Breast epithelium (tissue), 4 donors: ENCODE data around the gene BSND. TPM values are rescaled to one million over a fixed set of nuclear protein-coding genes. Genes with fewer than 3 reads are reported as not detected.

Experiments
- DNase-seq, 2 donors: peaks; one replicate each; pipeline ENCODE4 v3.0.0-alpha.2; 2019; ENCODE audit warnings: low spot score in 2 of 2
- H3K27ac ChIP-seq, 2 donors: fragments of 200-600 bp; sonication (generic) in 1 of 2; one replicate each; pipeline ENCODE4 v1.5.1; 2016 to 2019; ENCODE audit warnings: mild to moderate bottlenecking in 1 of 2
- H3K27me3 ChIP-seq, 2 donors: fragments of 200-600 bp; sonication (generic) in 1 of 2; one replicate each; pipeline versions ENCODE4 v1.5.1 to v1.6.0; 2017 to 2019; ENCODE audit warnings: control low read depth in 1 of 2, mild to moderate bottlenecking in 1 of 2
- H3K36me3 ChIP-seq: fragments of 200-600 bp; one replicate; pipeline ENCODE4 v1.5.1; 2019
- H3K4me1 ChIP-seq, 2 donors: fragments of 200-600 bp; sonication (generic); one replicate each; pipeline ENCODE4 v1.5.1; 2016 to 2019; ENCODE audit warnings: control low read depth in 1 of 2
- H3K4me3 ChIP-seq, 3 donors: fragments of 200-600 bp; sonication (generic); 1 replicate in 2 of 3; 2 replicates in 1 of 3; pipeline ENCODE4 v1.5.1; 2016 to 2019; ENCODE audit warnings: mild to moderate bottlenecking in 3 of 3, moderate library complexity in 2 of 3
- H3K9me3 ChIP-seq, 2 donors: fragments of 200-600 bp; sonication (generic) in 1 of 2; one replicate each; pipeline ENCODE4 v1.5.1; 2016 to 2019; ENCODE audit warnings: control low read depth in 1 of 2
- POLR2A ChIP-seq: fragments of 450-650 bp; IDR thresholded peaks from one replicate; pipeline ENCODE4 v1.6.1; 2016; ENCODE audit warnings: antibody characterized with exemption, mild to moderate bottlenecking, moderate library complexity
- POLR2AphosphoS5 ChIP-seq, 3 donors: sonication (generic); formaldehyde crosslinking; IDR thresholded peaks; one replicate each; pipeline ENCODE4 v1.6.1; 2017; ENCODE audit warnings: antibody characterized with exemption in 3 of 3
- intact Hi-C: fragments of 100-400 bp; cut with DNase I; formaldehyde crosslinking; loops from one replicate; pipeline ENCODE4 v1.15.1; 2023; ENCODE audit warnings: low total_unique reads
- total RNA-seq, 3 donors: library from RNA; depleted of rRNA; stranded (reverse); fragments of >200 nt; gene quantifications; one replicate each; pipeline ENCODE4 v1.1.0, GENCODE V29; 2016
- TF ChIP-seq, protein P1 (sequence below), 3 donors: fragments of 450-650 bp; IDR thresholded peaks; one replicate each; pipeline ENCODE4 v1.5.1; 2016 to 2017; ENCODE audit warnings: antibody characterized with exemption in 3 of 3, mild to moderate bottlenecking in 3 of 3, moderate library complexity in 3 of 3

The BSND gene
- total RNA-seq, 3 donors from 2014 or later: under 0.01 to 0.15 TPM; not detected in 1

DNA sequence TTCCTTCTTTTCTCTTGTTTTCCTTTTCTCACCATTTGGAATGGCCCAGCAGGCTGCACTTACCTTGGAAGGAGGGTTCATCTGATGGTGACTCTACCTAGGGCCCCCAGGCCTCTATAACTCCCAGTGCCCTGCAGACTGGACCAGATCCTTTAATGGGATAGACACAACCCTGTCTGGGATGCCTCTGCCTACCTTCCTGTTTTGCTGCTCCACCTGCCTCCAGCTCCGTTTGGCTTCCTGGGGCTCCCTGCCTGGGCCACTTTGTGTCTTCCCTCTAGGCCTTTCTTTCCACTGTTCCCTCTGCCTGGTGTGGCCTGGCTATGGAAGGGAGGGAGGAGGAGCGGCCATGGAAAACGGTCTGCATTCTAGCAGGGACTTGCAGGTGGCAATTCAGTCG lies 48.1 kb downstream of the BSND start:
- H3K4me3 ChIP-seq: no peak overlapping the region
- intact Hi-C loops: loop anchor here (5.0 kb wide), 2 partner anchors 980 to 1435 kb away; no protein-coding TSS in a partner anchor

DNA sequence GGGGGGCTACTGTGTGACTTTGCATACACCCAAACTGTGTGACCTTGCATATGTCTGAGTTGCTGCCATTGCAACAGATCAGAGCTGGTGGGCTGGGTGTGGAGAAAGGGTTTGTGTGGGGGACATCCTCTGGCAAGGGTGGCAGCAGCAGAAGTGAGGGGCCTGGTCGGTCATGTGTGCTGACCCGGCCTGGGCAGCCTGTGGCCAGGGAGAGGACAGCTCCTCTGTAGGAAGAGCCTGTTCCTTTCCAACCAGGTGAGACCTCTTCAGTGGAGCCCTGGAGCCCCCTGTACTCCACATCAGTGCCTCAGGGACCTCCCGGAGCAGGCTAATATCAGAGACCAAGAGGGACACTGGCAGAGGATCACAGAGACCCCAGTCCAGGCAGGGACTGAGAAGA lies 48.9 kb downstream of the BSND start:
- no peak for DNase-seq
- Histone ChIP-seq H3K36me3 (no peaks in the 10 kb centered on the region), H3K9me3 (no peaks in the 10 kb centered on the region), H3K4me3 (no peak overlapping the region), H3K27ac (no peak overlapping the region), H3K4me1 (no peaks in the 10 kb centered on the region), H3K27me3 (no peaks in the 10 kb centered on the region)
- TF ChIP-seq, protein P1, sequence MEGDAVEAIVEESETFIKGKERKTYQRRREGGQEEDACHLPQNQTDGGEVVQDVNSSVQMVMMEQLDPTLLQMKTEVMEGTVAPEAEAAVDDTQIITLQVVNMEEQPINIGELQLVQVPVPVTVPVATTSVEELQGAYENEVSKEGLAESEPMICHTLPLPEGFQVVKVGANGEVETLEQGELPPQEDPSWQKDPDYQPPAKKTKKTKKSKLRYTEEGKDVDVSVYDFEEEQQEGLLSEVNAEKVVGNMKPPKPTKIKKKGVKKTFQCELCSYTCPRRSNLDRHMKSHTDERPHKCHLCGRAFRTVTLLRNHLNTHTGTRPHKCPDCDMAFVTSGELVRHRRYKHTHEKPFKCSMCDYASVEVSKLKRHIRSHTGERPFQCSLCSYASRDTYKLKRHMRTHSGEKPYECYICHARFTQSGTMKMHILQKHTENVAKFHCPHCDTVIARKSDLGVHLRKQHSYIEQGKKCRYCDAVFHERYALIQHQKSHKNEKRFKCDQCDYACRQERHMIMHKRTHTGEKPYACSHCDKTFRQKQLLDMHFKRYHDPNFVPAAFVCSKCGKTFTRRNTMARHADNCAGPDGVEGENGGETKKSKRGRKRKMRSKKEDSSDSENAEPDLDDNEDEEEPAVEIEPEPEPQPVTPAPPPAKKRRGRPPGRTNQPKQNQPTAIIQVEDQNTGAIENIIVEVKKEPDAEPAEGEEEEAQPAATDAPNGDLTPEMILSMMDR (IDR thresholded peaks at IDR 0.05): no peak
- TF ChIP-seq POLR2AphosphoS5 (IDR thresholded peaks at IDR 0.05): no peak
- TF ChIP-seq POLR2A: no peak
- intact Hi-C loops: loop anchor here (5.0 kb wide), 2 partner anchors 980 to 1435 kb away; no protein-coding TSS in a partner anchor

More for the DNA sequence above, 48.1 kb downstream of the BSND start:
- Histone ChIP-seq H3K27me3 (no peaks in the 10 kb centered on the region), H3K36me3 (no peaks in the 10 kb centered on the region), H3K9me3 (no peaks in the 10 kb centered on the region), H3K4me1 (no peaks in the 10 kb centered on the region), H3K27ac (no peak overlapping the region)
- DNase-seq: no peak
- TF ChIP-seq POLR2A (no peak), POLR2AphosphoS5 (IDR thresholded peaks at IDR 0.05) (no peak)
- TF ChIP-seq, protein P1 (IDR thresholded peaks at IDR 0.05): no peak

DNA sequence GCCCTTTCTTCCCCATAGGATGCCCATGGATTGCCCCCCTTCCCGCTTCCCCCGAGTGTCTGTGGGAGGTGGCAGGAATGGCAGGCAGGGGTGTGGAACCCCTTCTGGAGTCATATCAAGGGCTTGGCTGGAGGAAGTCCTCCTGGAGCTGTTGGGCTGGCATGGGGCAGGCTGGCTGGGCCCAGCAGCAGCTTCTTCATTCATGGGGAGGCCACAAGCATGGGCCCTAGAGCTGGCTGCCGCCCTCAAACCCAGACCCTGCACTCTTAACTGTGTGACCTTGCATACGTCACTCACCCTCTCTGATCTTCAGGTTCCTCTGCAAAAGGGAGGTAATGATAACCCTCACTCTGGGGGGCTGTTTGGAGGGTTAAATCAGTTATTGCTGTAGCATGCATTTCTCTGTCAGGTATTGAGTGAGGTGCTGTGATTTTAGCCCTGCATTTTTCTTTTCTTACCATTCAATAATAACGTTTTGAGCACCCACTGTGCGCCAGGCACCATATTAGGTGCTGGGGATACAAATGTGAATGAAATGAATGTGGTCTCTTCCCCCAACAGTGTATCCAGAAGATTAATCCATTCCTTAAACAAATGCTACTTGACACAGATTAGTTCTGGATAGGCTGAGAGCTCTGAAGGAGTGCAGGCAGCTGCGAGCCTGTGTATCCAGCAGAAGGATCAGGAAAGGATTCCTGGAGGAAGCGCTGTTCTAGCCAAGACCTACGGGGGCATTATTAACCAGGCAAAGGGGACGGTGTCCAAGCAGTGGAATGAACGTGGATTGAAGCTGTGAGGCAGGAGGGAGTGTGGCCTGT lies 49.9 kb downstream of the BSND start:
- H3K9me3 ChIP-seq: no peaks in the 10 kb centered on the region
- no peaks in the 10 kb centered on the region for H3K27me3 ChIP-seq
- DNase-seq: no peak
- no peak for TF ChIP-seq POLR2A
- TF ChIP-seq POLR2AphosphoS5 (IDR thresholded peaks at IDR 0.05): no peak
- no peaks in the 10 kb centered on the region for H3K36me3 ChIP-seq
- intact Hi-C loops: loop anchor here (5.0 kb wide), 2 partner anchors 979 to 1436 kb away; no protein-coding TSS in a partner anchor
- H3K4me3 ChIP-seq: no peak overlapping the region
- H3K27ac ChIP-seq: no peak overlapping the region
- H3K4me1 ChIP-seq: no peaks in the 10 kb centered on the region

DNA sequence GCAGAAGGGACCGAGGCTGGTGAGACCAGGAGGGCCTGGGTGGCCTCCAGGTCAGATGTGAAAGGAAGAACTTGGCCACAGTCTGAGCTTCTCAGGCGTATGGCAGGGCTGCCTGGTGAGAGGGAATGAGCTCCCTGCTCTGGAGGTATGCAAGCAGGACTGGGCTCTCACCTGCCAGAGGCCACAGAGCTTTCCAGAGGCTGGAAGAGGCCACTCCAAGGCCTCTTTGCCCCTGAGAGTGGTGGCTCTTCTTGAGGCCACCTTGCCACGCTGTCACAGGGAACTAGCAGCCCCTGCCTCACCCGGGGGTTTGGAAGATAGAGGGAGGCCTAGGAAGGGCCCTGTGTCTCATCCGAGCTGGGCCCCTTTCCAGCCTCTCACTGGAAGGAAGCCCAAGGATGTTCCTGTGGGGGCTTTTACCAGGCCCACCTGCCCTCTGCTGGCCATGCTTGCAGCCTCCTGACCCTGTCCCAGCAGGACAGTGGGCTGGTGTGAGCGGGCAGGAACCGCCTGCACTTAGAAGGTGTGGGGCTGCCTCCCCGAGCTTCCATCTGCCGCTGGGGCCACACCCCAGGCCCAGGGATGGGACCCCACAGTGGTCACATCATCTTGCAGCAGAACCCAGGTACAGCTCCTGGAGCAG lies 50.7 kb downstream of the BSND start:
- no peaks in the 10 kb centered on the region for H3K9me3 ChIP-seq
- DNase-seq: no peak
- no peak overlapping the region for H3K27ac ChIP-seq
- no peak overlapping the region for H3K4me3 ChIP-seq
- intact Hi-C loops: loop anchor here (5.0 kb wide), 2 partner anchors 978 to 1437 kb away; no protein-coding TSS in a partner anchor
- H3K27me3 ChIP-seq: no peaks in the 10 kb centered on the region
- no peaks in the 10 kb centered on the region for H3K36me3 ChIP-seq
- TF ChIP-seq POLR2AphosphoS5 (IDR thresholded peaks at IDR 0.05): no peak
- TF ChIP-seq POLR2A: no peak
- TF ChIP-seq, protein P1 (IDR thresholded peaks at IDR 0.05): no peak
- H3K4me1 ChIP-seq: no peaks in the 10 kb centered on the region

DNA sequence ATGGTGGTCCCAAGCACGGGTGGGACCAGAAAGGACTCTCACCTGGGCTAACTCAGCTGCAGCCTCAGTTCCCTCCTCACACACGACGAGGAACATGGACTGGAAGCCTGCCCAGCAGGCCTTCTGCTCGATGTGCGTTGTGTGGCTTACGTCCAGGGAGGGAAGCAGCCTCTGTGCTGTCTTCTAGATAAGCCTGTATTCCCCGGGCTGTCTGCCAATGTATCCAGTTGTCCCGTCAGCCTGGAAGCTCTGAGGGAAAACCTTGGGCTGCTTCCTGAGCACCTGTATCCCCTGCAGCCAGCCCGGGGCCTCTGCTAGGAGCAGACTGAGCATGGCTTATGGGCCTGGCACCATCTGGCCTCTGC lies 51.2 kb downstream of the BSND start:
- intact Hi-C loops: loop anchor here (5.0 kb wide), 2 partner anchors 977 to 1438 kb away; no protein-coding TSS in a partner anchor
- Histone ChIP-seq H3K36me3 (no peaks in the 10 kb centered on the region), H3K27me3 (no peaks in the 10 kb centered on the region), H3K9me3 (no peaks in the 10 kb centered on the region), H3K4me1 (no peaks in the 10 kb centered on the region), H3K4me3 (no peak overlapping the region), H3K27ac (no peak overlapping the region)
- no peak for DNase-seq
- TF ChIP-seq, protein P1 (IDR thresholded peaks at IDR 0.05): no peak
